Measurements from ENCODE around the gene NLRC5.
A peak's percentile ranks its signal among the peaks of the same experiment; 100 is the strongest.

NLRC5 gene

DNA sequence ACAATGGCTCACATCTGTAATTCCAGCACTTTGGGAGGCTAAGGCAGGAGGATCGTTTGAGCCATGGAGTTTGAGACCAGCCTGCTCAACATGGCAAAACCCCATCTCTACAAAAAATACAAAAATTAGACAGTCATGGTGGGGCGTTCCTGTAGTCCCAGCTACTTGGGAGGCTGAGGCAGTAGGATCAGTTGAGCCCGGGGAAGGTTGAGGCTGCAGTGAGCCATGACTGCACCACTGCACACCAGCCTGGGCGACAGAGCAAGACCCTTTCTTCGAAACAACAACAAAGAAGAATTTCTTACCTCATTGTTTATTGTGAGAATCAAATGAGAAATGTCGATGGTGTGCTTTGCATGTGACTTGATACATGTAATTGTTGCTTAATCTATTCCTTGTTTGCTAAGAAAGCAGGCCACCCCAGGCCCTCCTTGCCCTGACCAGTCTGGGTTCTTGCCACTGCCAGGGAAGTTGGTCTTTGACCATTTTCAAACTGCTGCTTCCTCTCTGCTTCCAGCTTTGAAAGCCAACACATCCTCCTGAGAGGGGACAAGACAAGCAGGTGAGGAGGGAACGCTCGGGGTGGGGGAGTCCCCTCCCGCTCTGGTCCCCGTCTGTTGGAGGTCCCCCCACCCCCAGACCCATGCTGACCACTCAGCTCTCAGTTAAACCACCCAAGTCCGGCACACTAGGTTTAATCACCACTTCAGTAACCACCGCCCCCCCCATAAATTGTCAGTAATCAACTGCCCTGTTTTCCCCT, 55.8 kb downstream of the NLRC5 start:
- Mint-ChIP-seq H3K4me1 (peaks cover 78% of the 10 kb centered on the region), H3K4me3 (no peak overlapping the region), H3K36me3 (ENCODE audit: low read depth) (peaks cover 51% of the 10 kb centered on the region), H3K27ac (peak overlapping the region; percentile 76), H3K27me3 (no peaks in the 10 kb centered on the region), H3K9me3 (no peaks in the 10 kb centered on the region)
- DNase-seq (no peak), ATAC-seq (no peak)

- ATAC-seq, result no peak
- Mint-ChIP-seq H3K36me3 (ENCODE audit: low read depth) (peaks cover 51% of the 10 kb centered on the region), H3K4me3 (no peak overlapping the region), H3K9me3 (no peaks in the 10 kb centered on the region), H3K4me1 (peaks cover 78% of the 10 kb centered on the region), H3K27me3 (no peaks in the 10 kb centered on the region), H3K27ac (peak overlapping the region; percentile 76)
- peak; percentile 43 for DNase-seq
These were observed 56.5 kb downstream of the NLRC5 start for GRCh38 chr16:57045694-57046381.

- no peak for ATAC-seq
- Mint-ChIP-seq H3K9me3 (no peaks in the 10 kb centered on the region), H3K4me1 (peaks cover 78% of the 10 kb centered on the region), H3K36me3 (ENCODE audit: low read depth) (peaks cover 58% of the 10 kb centered on the region), H3K27ac (peak overlapping the region; percentile 43), H3K4me3 (no peak overlapping the region), H3K27me3 (no peaks in the 10 kb centered on the region)
- no peak for DNase-seq
These were observed 58.7 kb downstream of the NLRC5 start for GRCh38 chr16:57048095-57048494.

DNA sequence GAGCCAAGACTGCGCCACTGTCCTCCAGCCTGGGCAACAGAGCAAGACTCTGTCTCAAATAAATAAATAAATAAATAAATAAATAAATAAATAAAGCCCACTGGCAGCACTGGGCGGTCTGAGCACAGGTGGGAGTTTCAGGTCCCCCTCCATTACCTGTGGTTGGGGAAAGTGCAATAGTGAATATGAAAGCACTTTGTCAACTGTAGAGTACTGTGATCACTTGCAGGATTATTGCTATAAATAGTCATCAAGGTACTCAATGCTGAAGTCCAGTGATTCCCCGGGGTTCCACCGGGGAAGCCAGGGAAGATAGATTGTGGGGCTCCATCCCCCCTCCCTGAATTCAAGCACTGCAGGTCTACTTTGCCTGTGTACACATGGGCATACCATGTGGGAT, 60.3 kb downstream of the NLRC5 start:
- Mint-ChIP-seq H3K4me1 (peaks cover 73% of the 10 kb centered on the region), H3K9me3 (no peaks in the 10 kb centered on the region), H3K27me3 (no peaks in the 10 kb centered on the region), H3K4me3 (no peak overlapping the region), H3K27ac (peak overlapping the region; percentile 94), H3K36me3 (ENCODE audit: low read depth) (peaks cover 57% of the 10 kb centered on the region)
- ATAC-seq (peak; percentile 35), DNase-seq (no peak)

DNA sequence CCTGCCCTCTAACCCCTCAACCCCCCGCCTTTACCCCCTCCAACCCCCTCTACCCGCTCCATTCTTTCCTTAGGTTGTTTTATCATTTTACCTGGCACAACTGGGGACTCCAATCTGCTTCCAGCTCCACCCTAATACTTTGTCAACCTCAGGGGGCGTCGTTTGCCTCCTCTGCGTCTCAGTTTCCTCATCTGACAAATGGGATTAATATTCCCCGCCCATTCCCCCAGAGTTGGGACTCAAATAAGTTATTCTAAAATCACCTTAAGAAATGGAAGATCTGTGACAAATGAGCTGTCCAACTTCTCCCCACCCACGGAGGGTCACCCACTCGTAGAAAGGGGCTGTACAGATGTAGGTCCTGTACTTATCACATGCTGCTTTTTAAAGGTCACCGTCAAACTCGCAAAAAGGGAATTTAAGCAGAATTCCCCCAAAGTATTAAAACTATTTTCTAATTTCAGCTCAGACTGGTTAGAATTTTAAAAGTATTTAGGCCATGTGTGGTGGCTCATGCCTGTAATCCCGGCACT, 62.4 kb downstream of the NLRC5 start:
- Mint-ChIP-seq H3K36me3 (ENCODE audit: low read depth) (peaks cover 59% of the 10 kb centered on the region), H3K4me3 (peak overlapping the region; percentile 59), H3K9me3 (no peaks in the 10 kb centered on the region), H3K27me3 (no peaks in the 10 kb centered on the region), H3K4me1 (peaks cover 58% of the 10 kb centered on the region), H3K27ac (peak overlapping the region; percentile 94)
- DNase-seq, result peak; percentile 54
- ATAC-seq, result peak; percentile 57

- H3K27ac Mint-ChIP-seq, result peak overlapping the region; percentile 94
These were observed 63.8 kb downstream of the NLRC5 start for GRCh38 chr16:57053206-57053605.

GRCh38 chr16:57054338-57054737, 65.0 kb downstream of the NLRC5 start:
- Mint-ChIP-seq H3K27me3 (no peaks in the 10 kb centered on the region), H3K9me3 (no peaks in the 10 kb centered on the region), H3K4me3 (no peak overlapping the region), H3K27ac (peak overlapping the region; percentile 94), H3K36me3 (ENCODE audit: low read depth) (peaks cover 55% of the 10 kb centered on the region), H3K4me1 (peaks cover 48% of the 10 kb centered on the region)
- ATAC-seq, result no peak
- no peak for DNase-seq

More at GRCh38 chr16:57053206-57053605, 63.8 kb downstream of the NLRC5 start:
- DNase-seq, result no peak
- ATAC-seq, result no peak
- Mint-ChIP-seq H3K9me3 (no peaks in the 10 kb centered on the region), H3K36me3 (ENCODE audit: low read depth) (peaks cover 57% of the 10 kb centered on the region), H3K4me3 (no peak overlapping the region), H3K4me1 (peaks cover 54% of the 10 kb centered on the region), H3K27me3 (no peaks in the 10 kb centered on the region)

GRCh38 chr16:57054771-57055170, 65.4 kb downstream of the NLRC5 start:
- Mint-ChIP-seq H3K27ac (no peak overlapping the region), H3K36me3 (ENCODE audit: low read depth) (peaks cover 58% of the 10 kb centered on the region)

DNA sequence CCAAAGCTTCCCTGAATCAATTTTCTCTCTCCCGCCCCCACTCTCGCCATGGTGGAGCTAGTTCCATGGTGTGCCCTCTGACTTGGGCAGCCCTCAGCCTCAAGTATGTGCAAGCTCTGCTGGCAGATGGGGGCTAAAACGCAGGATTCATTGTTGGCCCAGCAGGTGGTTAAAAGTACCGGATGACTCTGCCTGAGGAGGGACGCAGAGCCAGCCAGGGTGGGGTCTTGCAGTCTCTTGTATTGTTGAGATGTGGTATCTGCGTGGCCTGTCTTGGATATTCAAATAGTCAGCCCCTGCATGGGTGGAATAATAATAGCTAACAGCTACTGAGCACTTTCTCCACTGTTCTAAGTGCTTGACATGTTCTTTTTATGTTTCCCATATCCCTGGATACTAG, 66.3 kb downstream of the NLRC5 start:
- Mint-ChIP-seq H3K27ac (no peak overlapping the region), H3K36me3 (ENCODE audit: low read depth) (peaks cover 63% of the 10 kb centered on the region), H3K4me3 (no peak overlapping the region), H3K9me3 (no peaks in the 10 kb centered on the region), H3K4me1 (peaks cover 49% of the 10 kb centered on the region), H3K27me3 (no peaks in the 10 kb centered on the region)
- ATAC-seq (no peak), DNase-seq (no peak)

More at GRCh38 chr16:57054771-57055170, 65.4 kb downstream of the NLRC5 start:
- H3K27me3 Mint-ChIP-seq, result no peaks in the 10 kb centered on the region
- ATAC-seq, result no peak
- peaks cover 50% of the 10 kb centered on the region for H3K4me1 Mint-ChIP-seq
- no peaks in the 10 kb centered on the region for H3K9me3 Mint-ChIP-seq
- no peak for DNase-seq
- no peak overlapping the region for H3K4me3 Mint-ChIP-seq

GRCh38 chr16:57058291-57058861, 69.0 kb downstream of the NLRC5 start:
- no peak overlapping the region for H3K27ac Mint-ChIP-seq
- H3K4me1 Mint-ChIP-seq, result peaks cover 31% of the 10 kb centered on the region
- no peak overlapping the region for H3K4me3 Mint-ChIP-seq
- H3K27me3 Mint-ChIP-seq, result no peaks in the 10 kb centered on the region
- ATAC-seq, result no peak
- no peaks in the 10 kb centered on the region for H3K9me3 Mint-ChIP-seq
- peaks cover 61% of the 10 kb centered on the region for H3K36me3 Mint-ChIP-seq (ENCODE audit: low read depth)
- no peak for DNase-seq

DNA sequence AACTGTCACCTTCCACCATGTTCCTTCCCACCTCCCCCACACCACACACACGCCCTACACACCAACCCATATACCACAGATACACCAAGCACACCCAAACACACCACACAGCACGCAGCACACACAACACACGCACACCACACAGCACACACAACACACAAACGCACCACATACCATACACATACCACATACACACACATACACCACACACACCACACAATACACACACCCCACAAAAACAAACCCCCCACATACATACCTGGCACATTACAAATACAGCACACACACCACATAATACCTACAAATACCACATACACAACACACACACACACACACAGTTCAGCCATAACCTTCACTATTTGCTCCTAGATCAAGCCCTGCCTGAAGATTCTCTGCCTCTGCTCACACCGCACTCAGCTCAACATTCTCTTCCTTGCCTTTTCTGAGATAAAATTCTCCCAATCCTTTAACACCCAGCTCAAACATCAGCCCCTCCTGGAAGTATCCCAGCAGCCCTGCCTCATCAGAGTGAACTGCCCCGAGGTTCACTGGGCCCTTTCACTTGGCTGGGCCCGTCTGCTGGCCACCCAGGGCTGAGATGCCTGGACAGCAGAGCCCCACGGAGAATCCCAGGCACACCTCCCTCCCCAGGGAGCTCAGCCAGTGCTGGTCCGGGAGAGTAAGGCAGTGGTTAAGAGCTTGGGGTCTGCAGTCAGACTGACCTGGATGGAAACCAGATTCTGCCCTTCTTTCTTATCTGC, 71.1 kb downstream of the NLRC5 start:
- no peaks in the 10 kb centered on the region for H3K9me3 Mint-ChIP-seq
- no peak overlapping the region for H3K4me3 Mint-ChIP-seq
- H3K4me1 Mint-ChIP-seq, result peaks cover 24% of the 10 kb centered on the region
- H3K27ac Mint-ChIP-seq, result peak overlapping the region; percentile 78
- H3K36me3 Mint-ChIP-seq (ENCODE audit: low read depth), result peaks cover 48% of the 10 kb centered on the region
- DNase-seq (no peak), ATAC-seq (no peak)
- H3K27me3 Mint-ChIP-seq, result no peaks in the 10 kb centered on the region

DNA sequence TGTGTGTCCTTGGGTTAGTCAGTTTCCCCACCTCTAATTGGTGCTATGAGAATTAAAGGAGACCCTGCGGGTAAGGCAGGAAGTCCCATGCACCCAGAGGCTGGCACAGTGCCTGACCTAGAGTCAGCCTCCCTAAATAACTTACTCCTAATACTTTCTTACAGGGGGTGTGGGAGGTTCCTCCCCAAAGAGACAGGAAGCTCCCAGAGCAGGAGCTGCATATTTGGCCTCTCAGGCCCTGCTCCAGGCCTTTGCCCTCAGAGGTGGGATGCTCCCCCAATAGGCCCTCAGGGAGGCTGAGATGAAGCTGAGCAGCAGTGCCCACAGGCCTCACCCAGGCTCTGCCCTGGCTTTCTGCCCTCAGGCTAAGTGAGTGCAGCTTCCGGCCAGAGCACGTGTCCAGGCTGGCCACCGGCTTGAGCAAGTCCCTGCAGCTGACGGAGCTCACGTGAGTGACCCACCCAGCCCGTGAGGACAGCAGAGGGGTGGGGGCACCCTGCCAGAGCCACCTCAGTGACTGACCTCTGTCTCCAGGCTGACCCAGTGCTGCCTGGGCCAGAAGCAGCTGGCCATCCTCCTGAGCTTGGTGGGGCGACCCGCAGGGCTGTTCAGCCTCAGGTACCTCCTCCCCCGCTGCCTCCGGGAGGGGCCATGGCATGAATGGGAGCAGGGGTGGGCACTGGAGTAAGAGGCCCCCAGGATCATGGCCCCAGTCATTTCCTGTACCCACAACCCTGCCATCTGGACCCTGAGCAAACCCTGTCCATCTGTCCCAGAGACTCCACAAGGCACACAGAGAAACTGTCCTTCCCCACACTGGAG, 71.9 kb downstream of the NLRC5 start:
- DNase-seq (no peak), ATAC-seq (no peak)
- H3K4me1 Mint-ChIP-seq, result peaks cover 24% of the 10 kb centered on the region
- H3K27ac Mint-ChIP-seq, result peak overlapping the region; percentile 78
- no peaks in the 10 kb centered on the region for H3K9me3 Mint-ChIP-seq
- no peak overlapping the region for H3K4me3 Mint-ChIP-seq
- peaks cover 45% of the 10 kb centered on the region for H3K36me3 Mint-ChIP-seq (ENCODE audit: low read depth)
- H3K27me3 Mint-ChIP-seq, result no peaks in the 10 kb centered on the region

GRCh38 chr16:57062329-57062728, 73.0 kb downstream of the NLRC5 start:
- no peak for ATAC-seq
- Mint-ChIP-seq H3K36me3 (ENCODE audit: low read depth) (peaks cover 45% of the 10 kb centered on the region), H3K9me3 (no peaks in the 10 kb centered on the region), H3K27ac (no peak overlapping the region), H3K4me1 (peaks cover 28% of the 10 kb centered on the region), H3K27me3 (no peaks in the 10 kb centered on the region), H3K4me3 (no peak overlapping the region)
- no peak for DNase-seq
